SK-N-SH (cell line): Measurements from ENCODE around the gene MAB21L3. TPM values are rescaled to one million over a fixed set of nuclear protein-coding genes. Genes with fewer than 3 reads are reported as not detected.

Experiments used
- CTCF ChIA-PET: fragments of 300-600, 350-600 bp; formaldehyde crosslinking; extraction: SDS; loops from one replicate; lab custom pipeline; 2021; lab: Yijun Ruan, JAX
- POLR2A ChIA-PET: fragments of 350-600 bp; sonication (Branson Sonifier 250); formaldehyde crosslinking; extraction: SDS; loops from one replicate; lab custom pipeline; 2020; ENCODE audit warnings: antibody characterized with exemption, inconsistent platforms; lab: Yijun Ruan, JAX
- DNase-seq: peaks from one replicate; pipeline ENCODE4 v3.0.0; 2012
- H2AFZ ChIP-seq: fragments of 200-600 bp; sonication (generic); 2 replicates; pipeline ENCODE4 v1.8.1; 2016; ENCODE audit warnings: antibody characterized with exemption, mild to moderate bottlenecking, low read depth
- H3F3A ChIP-seq: fragments of 200-600 bp; sonication (generic); replicated peaks from 2 replicates; pipeline ENCODE3; 2016; ENCODE audit warnings: antibody characterized with exemption, mild to moderate bottlenecking; ENCODE audit not compliant: insufficient read depth
- H3K27ac ChIP-seq, 2 experiments: fragments of 200-500 bp in 1 of 2; fragments of 200-600 bp in 1 of 2; sonication (Bioruptor generic) in 1 of 2; sonication (generic), shearing (Covaris generic) in 1 of 2; 2 replicates each; pipeline versions ENCODE4 v1.5.1 to v1.6.1; 2014 to 2016; ENCODE audit warnings: low read depth in 2 of 2, inconsistent platforms in 1 of 2, low read length in 1 of 2, mild to moderate bottlenecking in 1 of 2, mixed read lengths in 1 of 2
- H3K27me3 ChIP-seq: fragments of 200-600 bp; sonication (generic), shearing (Covaris generic); 2 replicates; pipeline ENCODE4 v1.6.1; 2016; ENCODE audit warnings: mixed run types; ENCODE audit not compliant: insufficient read depth
- H3K36me3 ChIP-seq, 2 experiments: fragments of 200-500 bp in 1 of 2; fragments of 200-600 bp in 1 of 2; sonication (Bioruptor generic) in 1 of 2; sonication (generic) in 1 of 2; replicated peaks in 1 of 2; 2 replicates each; pipeline versions ENCODE3 to v1.5.1; 2014 to 2016; ENCODE audit warnings: low read length in 1 of 2, mild to moderate bottlenecking in 1 of 2; ENCODE audit not compliant: insufficient read depth in 2 of 2, control insufficient read depth in 1 of 2
- H3K4me1 ChIP-seq, 2 experiments: fragments of 200-500 bp in 1 of 2; fragments of 200-600 bp in 1 of 2; sonication (Bioruptor generic) in 1 of 2; sonication (generic), shearing (Covaris generic) in 1 of 2; 2 replicates each; pipeline versions ENCODE4 v1.5.1 to v1.6.1; 2014 to 2016; ENCODE audit warnings: low read depth in 1 of 2, low read length in 1 of 2, mixed run types in 1 of 2; ENCODE audit not compliant: insufficient read depth in 2 of 2, control insufficient read depth in 1 of 2
- H3K4me2 ChIP-seq: fragments of 200-600 bp; sonication (generic), shearing (Covaris generic); 2 replicates; pipeline ENCODE4 v1.6.1; 2017; ENCODE audit warnings: mixed run types
- H3K4me3 ChIP-seq, 2 experiments: fragments of 200-500 bp in 1 of 2; fragments of 200-600 bp in 1 of 2; sonication (Bioruptor generic) in 1 of 2; sonication (generic), shearing (Covaris generic) in 1 of 2; 2 replicates each; pipeline versions ENCODE4 v1.5.1 to v1.8.1; 2014 to 2016; ENCODE audit warnings: low read depth in 2 of 2, inconsistent platforms in 1 of 2, low read length in 1 of 2, mild to moderate bottlenecking in 1 of 2, mixed read lengths in 1 of 2, moderate library complexity in 1 of 2
- H3K79me2 ChIP-seq: fragments of 200-600 bp; sonication (generic); 2 replicates; pipeline ENCODE4 v1.8.1; 2017; ENCODE audit warnings: mild to moderate bottlenecking; ENCODE audit not compliant: insufficient read depth
- H3K9ac ChIP-seq: fragments of 200-600 bp; sonication (generic); 2 replicates; pipeline ENCODE4 v1.6.1; 2017; ENCODE audit warnings: mixed run types
- H3K9me2 ChIP-seq: fragments of 200-600 bp; sonication (generic); 2 replicates; pipeline ENCODE4 v1.6.1; 2017; ENCODE audit warnings: mixed run types
- H3K9me3 ChIP-seq: fragments of 200-600 bp; sonication (generic); 2 replicates; pipeline ENCODE4 v1.6.1; 2017; ENCODE audit warnings: mixed run types, mild to moderate bottlenecking, moderate library complexity
- H4K20me1 ChIP-seq: fragments of 200-600 bp; sonication (generic); 2 replicates; pipeline ENCODE4 v1.6.1; 2017; ENCODE audit warnings: mild to moderate bottlenecking, mixed run types; ENCODE audit not compliant: insufficient read depth
- CHD2 ChIP-seq: fragments of 150-350 bp; IDR thresholded peaks from 2 replicates; pipeline ENCODE4 v1.6.1; 2018; ENCODE audit warnings: low read length; ENCODE audit not compliant: partially characterized antibody
- FOXM1 ChIP-seq: IDR thresholded peaks from 2 replicates; pipeline ENCODE4 v1.4.0; 2012; ENCODE audit warnings: low read depth, mild to moderate bottlenecking
- GABPA ChIP-seq: IDR thresholded peaks from 2 replicates; pipeline ENCODE4 v1.4.0; 2012; ENCODE audit warnings: low read depth, mild to moderate bottlenecking
- IRF3 ChIP-seq: fragments of 150-350 bp; IDR thresholded peaks from 2 replicates; pipeline ENCODE4 v1.6.1; 2016; ENCODE audit warnings: mild to moderate bottlenecking, low read depth, low read length
- MAX ChIP-seq: IDR thresholded peaks from 2 replicates; pipeline ENCODE4 v1.4.0; 2012; ENCODE audit warnings: low read depth
- MEF2A ChIP-seq: IDR thresholded peaks from 2 replicates; pipeline ENCODE4 v1.4.0; 2012; ENCODE audit warnings: low read depth, borderline replicate concordance
- NFIC ChIP-seq: IDR thresholded peaks from 2 replicates; pipeline ENCODE4 v1.4.0; 2012; ENCODE audit warnings: borderline replicate concordance
- NRF1 ChIP-seq: IDR thresholded peaks from 2 replicates; pipeline ENCODE4 v1.6.1; 2012; ENCODE audit warnings: low read depth, mild to moderate bottlenecking, low read length
- POLR2AphosphoS5 ChIP-seq: IDR thresholded peaks from 2 replicates; pipeline ENCODE4 v1.6.1; 2012; ENCODE audit warnings: low read depth, low read length
- RXRA ChIP-seq: IDR thresholded peaks from 2 replicates; pipeline ENCODE4 v1.4.0; 2012; ENCODE audit warnings: low read depth, mild to moderate bottlenecking, borderline replicate concordance
- SIN3A ChIP-seq: IDR thresholded peaks from 2 replicates; pipeline ENCODE4 v1.6.1; 2012; ENCODE audit warnings: low read depth, mild to moderate bottlenecking, low read length, moderate library complexity, borderline replicate concordance
- SMC3 ChIP-seq: IDR thresholded peaks from 2 replicates; pipeline ENCODE4 v1.6.1; 2012; ENCODE audit warnings: low read depth, low read length, improper control_type of control experiment
- USF1 ChIP-seq: IDR thresholded peaks from 2 replicates; pipeline ENCODE4 v1.4.0; 2012; ENCODE audit warnings: low read depth, borderline replicate concordance
- YY1 ChIP-seq: IDR thresholded peaks from 2 replicates; pipeline ENCODE4 v1.4.0; 2012; ENCODE audit warnings: low read depth, mild to moderate bottlenecking
- ZBTB33 ChIP-seq: IDR thresholded peaks from 2 replicates; pipeline ENCODE4 v1.4.0; 2012; ENCODE audit warnings: low read depth, borderline replicate concordance
- WGBS: methylation state at CpG from one replicate; pipeline ENCODE4 v1.1.6; 2017; ENCODE audit warnings: low lambda C conversion rate; 5-methylcytosine and 5-hydroxymethylcytosine counted together
- polyA plus RNA-seq, 3 experiments: library from polyadenylated mRNA; depleted of rRNA; stranded (reverse); fragments of >200 nt; gene quantifications; 2 replicates each; pipeline ENCODE4 v1.2.3, GENCODE V29; 2012

Gene MAB21L3
- polyA plus RNA-seq, 1 of the 3 experiments (the other 2 are of a cell fraction) = not detected

GRCh38 chr1:116148967-116149366 is 37.8 kb downstream of the MAB21L3 start:
- Histone ChIP-seq H3K27ac (no peak overlapping the region), H3K79me2 (no peaks in the 10 kb centered on the region), H4K20me1 (no peaks in the 10 kb centered on the region), H3K9ac (no peak overlapping the region), H3F3A (no peaks in the 10 kb centered on the region), H3K9me2 (no peaks in the 10 kb centered on the region), H2AFZ (no peak overlapping the region), H3K36me3 (no peaks in the 10 kb centered on the region), H3K4me2 (no peak overlapping the region), H3K4me1 (peaks cover 2 to 4% of the 10 kb centered on the region in 2 experiments; a peak in 2 of 4 replicates), H3K27me3 (no peaks in the 10 kb centered on the region), H3K9me3 (peaks cover 8% of the 10 kb centered on the region; the same call in 1 of the 2 replicates), H3K4me3 (no peak overlapping the region)
- TF ChIP-seq YY1 (no peak), GABPA (no peak), SIN3A (no peak), MAX (no peak), NRF1 (no peak), ZBTB33 (no peak), CHD2 (no peak), RXRA (no peak), POLR2AphosphoS5 (no peak), USF1 (no peak), FOXM1 (no peak), SMC3 (no peak), IRF3 (no peak), MEF2A (no peak), NFIC (no peak)
- ChIA-PET POLR2A (no interaction called here), CTCF (interaction anchor here (5.9 to 17.7 kb wide), 2 partner anchors 9 to 346 kb away, joined by 101 to 1099 read pairs; no protein-coding TSS in a partner anchor)
- 42% methylated on average over 3 of the region's 3 CpGs for WGBS
- no peak for DNase-seq
